HUES64 (cell line): ENCODE results near the gene ATG10.
A peak's percentile ranks its signal among the peaks of the same experiment; 100 is the strongest.

ENCODE experiments used
- H3K27ac ChIP-seq: 2 replicates; pipeline ENCODE4 v1.7.0; 2013; ENCODE audit warnings: low read depth, low read length, inconsistent platforms
- H3K27me3 ChIP-seq: 2 replicates; pipeline ENCODE4 v1.6.1; 2013; ENCODE audit warnings: mild to moderate bottlenecking, low read length; ENCODE audit not compliant: insufficient read depth
- H3K36me3 ChIP-seq: 2 replicates; pipeline ENCODE4 v1.6.1; 2013; ENCODE audit warnings: mild to moderate bottlenecking, low read length; ENCODE audit not compliant: insufficient read depth
- H3K4me1 ChIP-seq: 2 replicates; pipeline ENCODE4 v1.6.1; 2013; ENCODE audit warnings: mild to moderate bottlenecking, low read length, moderate library complexity; ENCODE audit not compliant: insufficient read depth
- H3K4me3 ChIP-seq: 2 replicates; pipeline ENCODE4 v1.5.1; 2013; ENCODE audit warnings: mild to moderate bottlenecking, low read length, moderate library complexity
- H3K9ac ChIP-seq: 2 replicates; pipeline ENCODE4 v1.6.1; 2013; ENCODE audit warnings: mild to moderate bottlenecking, low read depth, low read length
- H3K9me3 ChIP-seq: 2 replicates; pipeline ENCODE4 v1.6.1; 2013; ENCODE audit warnings: low read depth, low read length; ENCODE audit not compliant: insufficient read depth
- WGBS: fragments of 150-250, 120-280 bp; methylation state at CpG from one replicate; pipeline ENCODE4 v1.1.7; 2013; ENCODE audit warnings: missing lambda C conversion rate; 5-methylcytosine and 5-hydroxymethylcytosine counted together

ATG10 gene

DNA sequence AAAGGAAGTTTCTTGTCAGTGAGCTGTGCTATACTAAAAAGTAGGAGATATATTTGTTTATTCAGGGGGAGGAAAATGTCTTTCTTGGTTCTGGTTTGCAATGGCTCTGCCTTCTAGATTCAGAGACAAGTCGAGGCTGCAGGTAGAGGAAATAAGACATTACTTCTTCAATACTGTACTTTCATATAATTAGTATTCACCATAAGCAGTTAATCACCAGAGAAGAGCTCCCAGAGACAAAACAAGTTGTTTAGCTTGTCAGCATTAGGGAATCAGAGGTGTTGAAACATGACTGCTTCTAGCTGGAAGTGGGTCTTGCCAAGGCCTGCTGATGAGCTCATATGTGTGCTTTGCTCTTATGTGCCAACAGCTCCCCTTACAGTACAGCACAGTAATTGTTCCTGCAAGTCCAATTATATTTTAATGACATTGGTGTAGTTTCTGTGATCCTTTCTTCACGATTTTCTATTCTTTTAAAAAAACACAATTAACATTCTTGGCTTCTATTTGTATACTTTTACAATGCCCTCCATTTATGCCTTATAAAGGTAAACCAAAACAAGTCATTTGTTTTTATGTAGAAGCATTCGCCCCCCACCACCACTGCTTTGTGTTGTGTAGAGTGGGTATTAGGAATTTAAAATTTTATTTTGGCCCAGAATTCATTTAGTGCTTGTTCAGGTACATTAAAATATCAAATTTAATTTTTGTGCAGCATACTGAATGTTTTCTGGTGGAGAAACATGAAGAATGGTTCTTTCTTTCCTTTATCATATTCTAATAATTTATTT lies 194.1 kb downstream of the ATG10 start:
- Histone ChIP-seq H3K4me3 (no peak overlapping the region), H3K27me3 (no peaks in the 10 kb centered on the region), H3K4me1 (peaks cover 56% of the 10 kb centered on the region), H3K9ac (no peak overlapping the region; the same call in 1 of the 2 replicates), H3K27ac (peak overlapping the region; percentile 65), H3K36me3 (no peaks in the 10 kb centered on the region), H3K9me3 (no peaks in the 10 kb centered on the region)
- 0% methylated on average over 1 of the region's 3 CpGs for WGBS

DNA sequence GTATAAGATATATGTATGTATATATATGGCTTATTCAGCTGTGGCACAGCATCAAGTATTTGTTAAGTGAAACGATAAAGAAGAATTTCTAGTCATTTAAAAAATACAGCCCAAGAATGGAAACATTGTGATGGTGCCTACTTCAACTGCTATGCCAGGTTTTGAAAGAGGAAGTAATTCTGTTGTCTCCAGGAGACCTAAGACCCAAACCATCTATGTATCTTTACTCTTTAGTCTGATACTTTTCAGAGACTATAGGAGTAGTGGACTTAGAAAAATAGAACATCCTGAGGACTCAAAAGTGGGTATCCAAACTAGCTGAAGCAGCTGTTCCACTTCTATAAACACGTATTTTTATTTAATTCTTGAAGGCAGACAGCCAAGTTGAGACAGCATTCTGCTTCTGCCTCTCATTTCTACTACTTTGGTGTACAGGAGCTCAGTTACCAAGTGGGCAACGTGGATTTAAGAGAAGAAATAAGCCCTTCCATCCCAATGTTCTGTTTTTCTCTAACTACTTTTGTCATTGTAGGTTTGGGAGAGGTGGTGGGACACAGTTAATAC lies 195.6 kb downstream of the ATG10 start:
- no peaks in the 10 kb centered on the region for H3K27me3 ChIP-seq
- H3K9me3 ChIP-seq, result no peaks in the 10 kb centered on the region
- no peak overlapping the region for H3K9ac ChIP-seq
- H3K27ac ChIP-seq, result peak overlapping the region; percentile 72
- no peaks in the 10 kb centered on the region for H3K36me3 ChIP-seq
- no peak overlapping the region for H3K4me3 ChIP-seq
- WGBS, result 96% methylated on average over 3 of the region's 3 CpGs
- peaks cover 56% of the 10 kb centered on the region for H3K4me1 ChIP-seq

DNA sequence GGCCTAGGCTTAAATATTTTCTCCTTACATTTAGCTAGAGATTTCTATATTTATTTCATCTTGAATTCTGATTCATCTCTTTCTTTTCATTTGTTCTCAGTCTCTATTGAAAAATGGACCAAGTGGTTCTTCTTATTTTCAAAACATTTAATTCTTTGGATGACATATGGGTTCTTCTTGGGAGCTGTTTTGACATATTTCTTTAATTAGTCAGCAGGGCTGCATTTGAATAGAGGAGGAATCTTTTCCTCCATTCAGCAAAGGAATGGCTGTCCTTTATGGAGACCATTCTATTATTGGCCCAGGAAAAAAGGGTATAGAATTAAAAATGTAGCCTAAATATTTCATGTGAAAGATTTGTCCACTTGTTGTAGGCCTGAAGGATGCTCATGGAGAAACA lies 196.5 kb downstream of the ATG10 start:
- Histone ChIP-seq H3K27me3 (no peaks in the 10 kb centered on the region), H3K36me3 (no peaks in the 10 kb centered on the region), H3K9me3 (no peaks in the 10 kb centered on the region), H3K27ac (peak overlapping the region; percentile 72), H3K4me1 (peaks cover 56% of the 10 kb centered on the region), H3K4me3 (no peak overlapping the region), H3K9ac (no peak overlapping the region)

DNA sequence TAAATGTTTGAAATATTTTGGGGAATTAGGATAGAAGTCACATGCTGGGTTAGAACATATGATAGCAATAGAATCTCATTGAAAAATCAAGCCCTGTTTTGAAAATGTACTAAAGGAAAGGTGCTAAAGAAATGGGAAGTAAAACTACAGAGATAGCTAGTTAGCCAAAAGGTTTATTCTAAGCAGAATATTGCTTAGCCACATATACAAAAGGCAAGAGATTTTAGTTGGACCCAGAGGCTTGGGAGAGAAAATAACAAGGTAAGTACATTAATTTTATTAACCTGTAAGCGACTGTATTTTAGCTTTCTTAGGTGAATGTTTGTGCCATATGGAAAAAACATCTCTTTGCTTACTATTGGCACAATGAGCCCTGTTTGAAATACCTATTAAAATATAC lies 198.1 kb downstream of the ATG10 start:
- Histone ChIP-seq H3K4me1 (peaks cover 42% of the 10 kb centered on the region), H3K9ac (no peak overlapping the region), H3K9me3 (no peaks in the 10 kb centered on the region), H3K4me3 (no peak overlapping the region), H3K36me3 (no peaks in the 10 kb centered on the region), H3K27ac (no peak overlapping the region), H3K27me3 (no peaks in the 10 kb centered on the region)
- WGBS, result no CpG with 5 or more reads among the region's 1 CpG

DNA sequence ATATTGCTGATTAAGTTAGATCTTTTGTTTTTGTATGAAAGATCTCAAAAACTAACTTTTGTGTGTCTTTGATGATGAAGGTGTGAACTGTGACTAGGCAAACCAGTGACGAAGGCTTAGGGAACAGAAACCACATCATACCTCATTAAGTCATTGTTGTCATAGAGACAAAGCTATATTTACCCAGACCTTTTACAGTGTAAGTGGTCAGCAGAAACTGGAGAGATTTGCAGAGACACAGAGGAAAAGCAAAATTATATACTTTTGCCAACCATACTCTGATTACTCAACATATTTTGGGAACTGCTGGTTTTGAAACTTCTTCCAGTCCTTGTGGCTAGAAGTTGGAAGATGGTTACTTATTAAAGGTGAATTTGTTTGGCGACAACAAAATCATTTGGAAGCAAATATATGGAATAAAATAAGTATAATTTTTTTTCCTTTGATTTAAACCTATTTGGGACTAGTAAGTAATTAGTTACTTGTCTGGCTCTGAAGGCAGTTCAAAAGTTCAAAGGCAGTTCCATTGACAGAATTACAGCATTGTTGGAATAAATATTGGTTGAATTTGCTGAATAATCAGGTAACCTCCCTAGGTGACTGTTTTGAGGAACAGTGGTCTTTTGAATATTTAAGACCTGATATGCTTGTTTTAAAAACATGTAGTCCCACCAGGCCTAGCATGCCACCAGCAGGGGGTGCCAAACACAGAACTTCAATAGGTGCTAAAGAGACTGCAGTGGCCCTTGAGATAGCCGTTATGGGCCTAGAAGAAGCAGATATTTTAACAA lies 202.5 kb downstream of the ATG10 start:
- Histone ChIP-seq H3K9ac (no peak overlapping the region), H3K36me3 (no peaks in the 10 kb centered on the region), H3K4me1 (no peaks in the 10 kb centered on the region), H3K27ac (no peak overlapping the region), H3K4me3 (no peak overlapping the region), H3K9me3 (no peaks in the 10 kb centered on the region), H3K27me3 (no peaks in the 10 kb centered on the region)
- whole genome bisulfite sequencing, result 73% methylated on average over 2 of the region's 3 CpGs

DNA sequence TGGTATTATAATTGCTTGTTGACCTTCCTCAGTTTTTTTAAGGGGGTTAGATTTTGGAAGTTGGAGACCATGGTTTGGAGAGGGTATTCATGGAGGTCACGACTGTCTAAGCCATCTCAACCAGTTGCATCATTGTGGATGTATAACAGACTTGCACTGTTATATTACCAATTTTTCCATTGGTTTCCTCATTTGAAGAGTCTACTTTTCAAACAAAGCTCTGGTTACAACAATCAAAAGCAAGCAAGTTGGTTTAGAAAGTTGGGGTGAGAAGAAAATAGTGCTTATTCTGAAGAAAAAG lies 203.0 kb downstream of the ATG10 start:
- Histone ChIP-seq H3K4me3 (no peak overlapping the region), H3K4me1 (no peaks in the 10 kb centered on the region), H3K27ac (no peak overlapping the region), H3K36me3 (no peaks in the 10 kb centered on the region), H3K9ac (no peak overlapping the region), H3K9me3 (no peaks in the 10 kb centered on the region), H3K27me3 (no peaks in the 10 kb centered on the region)
- WGBS, result 82% methylated on average over 1 of the region's 1 CpG

DNA sequence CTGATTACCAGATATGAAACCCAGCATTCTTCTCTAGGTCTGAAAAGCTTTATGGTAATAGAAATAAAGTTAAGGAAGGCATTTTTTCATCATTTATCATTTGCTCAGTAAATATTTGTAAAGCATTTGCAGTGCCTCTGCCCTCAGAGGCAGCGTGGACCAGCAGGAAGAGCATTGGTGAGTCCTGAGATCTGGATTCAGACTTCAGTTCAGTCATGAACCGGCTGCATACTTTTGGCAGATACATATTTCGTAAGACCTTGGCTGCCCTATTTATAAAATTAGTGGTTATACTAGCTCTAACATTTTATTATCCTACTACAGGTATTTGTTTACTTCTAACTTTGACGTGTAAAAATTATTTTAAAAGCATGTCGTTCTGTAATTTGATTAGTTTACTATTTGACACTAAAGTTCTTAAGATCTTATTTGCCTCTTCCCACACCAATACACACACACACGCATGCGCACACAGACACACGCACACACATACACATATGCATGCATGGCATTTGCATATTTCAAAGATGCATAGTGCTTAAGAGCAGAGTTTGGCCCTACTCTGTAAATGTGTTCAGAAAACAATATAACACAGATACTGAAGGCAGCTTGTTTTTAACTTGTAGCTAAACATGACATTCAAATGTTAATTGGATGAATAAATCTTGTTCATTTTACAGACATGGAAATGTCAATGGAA lies 204.4 kb downstream of the ATG10 start:
- WGBS, result 96% methylated on average over 5 of the region's 8 CpGs
- Histone ChIP-seq H3K9ac (no peak overlapping the region), H3K9me3 (no peaks in the 10 kb centered on the region), H3K4me1 (no peaks in the 10 kb centered on the region), H3K36me3 (peaks cover 4% of the 10 kb centered on the region; the same call in 1 of the 2 replicates), H3K27ac (no peak overlapping the region), H3K4me3 (no peak overlapping the region), H3K27me3 (no peaks in the 10 kb centered on the region)

DNA sequence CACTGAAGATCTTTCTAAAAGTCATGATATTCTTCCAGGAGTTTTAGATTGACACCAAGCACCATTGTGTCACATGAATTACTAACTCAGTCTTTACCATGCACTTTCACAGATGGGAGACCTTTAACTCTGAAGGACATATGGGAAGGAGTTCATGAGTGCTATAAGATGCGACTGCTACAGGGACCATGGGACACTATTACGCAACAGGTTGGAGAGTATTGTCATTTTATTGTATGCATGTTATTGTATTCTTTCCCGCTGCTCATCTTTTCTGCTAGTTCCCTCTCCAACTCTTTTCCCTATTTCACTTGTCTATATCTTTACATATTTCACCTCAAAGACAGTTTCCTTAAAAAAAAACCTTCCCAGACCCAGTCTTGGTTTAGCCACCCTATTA lies 206.6 kb downstream of the ATG10 start:
- no peaks in the 10 kb centered on the region for H3K9me3 ChIP-seq
- H3K9ac ChIP-seq, result no peak overlapping the region
- H3K36me3 ChIP-seq, result peaks cover 4% of the 10 kb centered on the region; the same call in 1 of the 2 replicates
- H3K4me1 ChIP-seq, result no peaks in the 10 kb centered on the region
- H3K27me3 ChIP-seq, result no peaks in the 10 kb centered on the region
- no peak overlapping the region for H3K4me3 ChIP-seq
- no peak overlapping the region for H3K27ac ChIP-seq
- WGBS, result 94% methylated on average over 3 of the region's 3 CpGs

DNA sequence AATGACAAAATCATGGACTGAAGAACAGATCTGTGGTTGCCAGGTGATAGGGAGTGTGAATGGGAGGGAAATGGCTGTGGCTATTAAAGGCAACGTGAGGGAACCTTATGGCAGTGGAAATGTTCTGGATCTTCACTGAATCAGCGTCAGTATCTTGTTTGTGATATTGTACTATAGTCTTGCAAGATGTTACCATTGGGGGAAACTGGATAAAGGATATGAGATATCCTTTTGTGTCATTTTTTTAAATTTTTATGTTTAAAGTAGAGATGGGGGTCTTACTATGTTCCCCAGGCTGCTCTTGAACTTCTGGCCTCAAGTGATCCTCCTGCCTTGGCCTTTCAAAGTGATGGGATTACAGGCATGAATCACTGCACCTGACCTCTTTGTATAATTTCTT lies 210.8 kb downstream of the ATG10 start:
- H3K27ac ChIP-seq, result no peak overlapping the region
- H3K27me3 ChIP-seq, result no peaks in the 10 kb centered on the region
- no peaks in the 10 kb centered on the region for H3K9me3 ChIP-seq
- no peaks in the 10 kb centered on the region for H3K4me1 ChIP-seq
- peaks cover 4% of the 10 kb centered on the region; the same call in 1 of the 2 replicates for H3K36me3 ChIP-seq
- H3K9ac ChIP-seq, result no peak overlapping the region
- WGBS, result 92% methylated on average over 2 of the region's 2 CpGs
- no peak overlapping the region for H3K4me3 ChIP-seq

DNA sequence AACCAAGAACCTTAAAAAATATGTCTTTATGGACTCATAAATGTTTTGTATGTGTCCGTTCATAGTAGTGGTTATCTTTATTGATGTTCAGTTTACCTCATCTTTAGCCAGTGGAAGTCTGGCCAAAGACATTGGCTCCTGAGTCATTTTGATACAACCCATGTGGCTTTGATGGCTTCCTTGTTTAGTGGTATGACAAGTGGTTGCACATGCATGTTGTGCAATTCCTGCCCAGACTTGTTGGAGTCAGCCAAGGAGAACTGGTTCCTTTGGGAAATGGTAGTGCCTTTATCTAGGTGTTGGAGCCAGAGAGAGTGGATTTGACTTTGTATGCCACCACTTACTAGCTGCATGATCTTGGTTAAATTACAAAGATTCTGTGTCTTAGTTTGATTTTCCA lies 212.0 kb downstream of the ATG10 start:
- Histone ChIP-seq H3K27ac (no peak overlapping the region), H3K36me3 (peaks cover 4% of the 10 kb centered on the region; the same call in 1 of the 2 replicates)
- 96% methylated on average over 1 of the region's 1 CpG for WGBS

DNA sequence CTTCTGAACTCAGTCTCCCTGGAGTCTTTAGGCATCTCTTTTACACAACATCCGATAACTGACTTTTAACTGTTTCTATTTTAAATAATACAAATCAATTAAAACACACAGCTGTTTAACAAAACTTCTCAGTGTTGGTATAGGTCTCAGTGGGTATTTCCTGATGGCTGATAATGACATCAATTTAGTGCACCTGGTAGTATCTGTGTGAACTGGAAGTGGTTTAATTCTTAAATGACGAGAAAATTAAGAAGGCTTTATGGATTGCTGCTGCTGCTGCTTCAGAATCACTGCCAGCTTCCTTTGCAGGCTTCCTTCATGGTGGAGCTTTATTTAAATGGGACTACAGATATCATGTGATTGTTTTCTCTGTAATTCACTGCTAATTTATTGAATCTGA lies 214.0 kb downstream of the ATG10 start:
- Histone ChIP-seq H3K27ac (no peak overlapping the region), H3K27me3 (no peaks in the 10 kb centered on the region), H3K36me3 (peaks cover 2% of the 10 kb centered on the region; the same call in 1 of the 2 replicates), H3K9ac (no peak overlapping the region), H3K9me3 (no peaks in the 10 kb centered on the region), H3K4me3 (no peak overlapping the region), H3K4me1 (no peaks in the 10 kb centered on the region)
- 94% methylated on average over 2 of the region's 2 CpGs for WGBS

More for the DNA sequence above, 212.0 kb downstream of the ATG10 start:
- H3K27me3 ChIP-seq, result no peaks in the 10 kb centered on the region
- no peaks in the 10 kb centered on the region for H3K4me1 ChIP-seq
- H3K9me3 ChIP-seq, result no peaks in the 10 kb centered on the region
- no peak overlapping the region for H3K4me3 ChIP-seq
- H3K9ac ChIP-seq, result no peak overlapping the region
